B cell (primary cell): ENCODE results near the gene CABLES1.

Experiments used
- CTCF ChIP-seq: fragments of 200-600 bp; IDR thresholded peaks from one replicate; pipeline ENCODE4 v1.8.0; 2022; ENCODE audit warnings: antibody characterized with exemption, mild to moderate bottlenecking
- EZH2 ChIP-seq: IDR thresholded peaks from 2 replicates; pipeline ENCODE4 v1.6.1; 2012; ENCODE audit warnings: borderline replicate concordance, low read depth, mild to moderate bottlenecking, moderate library complexity, low read length; ENCODE audit not compliant: insufficient read depth, poor library complexity, severe bottlenecking

DNA sequence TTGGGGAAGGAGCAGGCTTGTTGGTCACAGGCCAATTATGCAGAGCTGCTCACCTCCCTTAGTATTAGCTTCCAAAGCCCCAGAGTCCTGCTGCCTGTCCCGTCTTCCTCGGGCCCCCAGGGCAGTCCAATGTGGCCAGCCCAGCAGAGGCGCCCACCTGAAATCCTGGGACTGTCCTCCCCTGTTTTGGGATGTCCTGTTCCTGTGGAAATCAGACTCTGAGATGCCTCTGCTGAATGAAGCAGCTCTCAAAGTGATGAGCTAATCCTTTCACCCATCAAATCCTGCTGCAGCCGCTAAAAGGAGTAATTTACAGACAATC is 105.3 kb downstream of the CABLES1 start:
- no peak for TF ChIP-seq EZH2
- TF ChIP-seq CTCF, result no peak
